Activated T-helper 2 cell treated with anti-CD3 and anti-CD28 coated beads, Interferon-gamma antibody, Interleukin-2, Interleukin-4, amounts not matched to agents 10 μg/mL and 5 μg/mL and 100 μg/mL, durations not matched to agents 14 hours and 24 hours and 36 hours (primary cell): Measurements from ENCODE around the gene FILIP1. TPM values are rescaled to one million over a fixed set of nuclear protein-coding genes. Genes with fewer than 3 reads are reported as not detected.

Experiments used
- DNase-seq: peaks from one replicate; pipeline ENCODE4 v3.0.0; 2021; ENCODE audit warnings: low spot score
- H3K27ac Mint-ChIP-seq: one replicate; pipeline ENCODE4 v1.8.0; 2021; ENCODE audit warnings: mixed read lengths
- H3K27me3 Mint-ChIP-seq: one replicate; pipeline ENCODE4 v1.8.0; 2021; ENCODE audit warnings: low read depth, mixed read lengths
- H3K36me3 Mint-ChIP-seq: one replicate; pipeline ENCODE4 v1.8.0; 2021; ENCODE audit warnings: low read depth, mixed read lengths
- H3K4me1 Mint-ChIP-seq: one replicate; pipeline ENCODE4 v1.8.0; 2021; ENCODE audit warnings: low read depth, mixed read lengths
- H3K4me3 Mint-ChIP-seq: one replicate; pipeline ENCODE4 v1.8.0; 2021; ENCODE audit warnings: low read depth, mild to moderate bottlenecking, moderate library complexity, mixed read lengths
- H3K9me3 Mint-ChIP-seq: one replicate; pipeline ENCODE4 v1.8.0; 2021; ENCODE audit warnings: mixed read lengths
- intact Hi-C: fragments of 100-400 bp; cut with micrococcal nuclease; formaldehyde crosslinking; loops from one replicate; pipeline ENCODE4 v1.15.1; 2023
- total RNA-seq: library from RNA; stranded (reverse); gene quantifications from 2 replicates; pipeline ENCODE4 v1.2.3, GENCODE V29; 2022

FILIP1 gene
- total RNA-seq, 1 donor from 2014 or later, result not detected

DNA sequence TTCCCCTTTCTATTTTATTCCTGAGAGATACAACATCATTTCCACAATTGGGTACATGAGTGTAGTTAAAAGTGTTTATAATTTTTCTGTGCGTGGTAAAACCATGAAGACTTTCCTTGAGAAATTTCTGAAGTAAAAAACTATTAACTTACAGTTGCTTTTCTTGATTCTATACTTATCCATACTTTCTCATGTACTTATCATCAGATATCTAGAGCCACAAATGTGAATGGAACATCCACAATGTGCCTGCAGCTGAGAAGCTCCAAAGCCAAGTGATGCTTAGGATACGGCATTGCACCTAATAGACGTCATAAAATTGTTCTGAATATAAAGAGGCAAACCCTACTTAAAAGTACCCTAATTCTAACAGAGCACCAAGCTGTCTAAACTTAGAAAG, 2.9 kb downstream of the FILIP1 start:
- intact Hi-C loops, result no loop called here
- Mint-ChIP-seq H3K4me3 (no peak overlapping the region), H3K4me1 (peaks cover 11% of the 10 kb centered on the region), H3K27me3 (peaks cover 59% of the 10 kb centered on the region), H3K36me3 (no peaks in the 10 kb centered on the region), H3K9me3 (no peaks in the 10 kb centered on the region), H3K27ac (no peak overlapping the region)
- no peak for DNase-seq

DNA sequence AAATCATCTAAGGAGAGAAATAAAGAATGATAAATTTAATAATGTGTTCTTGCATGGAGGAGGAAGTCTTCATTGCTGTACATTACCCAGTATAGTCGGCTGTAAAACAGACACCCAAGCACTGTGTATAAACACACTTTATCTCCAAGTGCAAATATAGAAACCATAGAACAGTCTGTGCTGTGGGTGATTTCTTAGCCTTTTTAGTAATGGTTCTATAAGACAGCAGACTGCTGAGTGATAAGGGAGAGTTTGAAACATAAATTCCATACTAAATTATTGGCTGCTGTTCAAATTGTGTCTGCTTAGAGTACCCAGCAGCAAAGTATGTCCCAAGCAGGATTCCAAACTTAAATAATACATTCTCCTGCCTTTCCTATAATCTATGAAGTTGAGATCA, 4.6 kb downstream of the FILIP1 start:
- H3K27me3 Mint-ChIP-seq, result peaks cover 47% of the 10 kb centered on the region

DNA sequence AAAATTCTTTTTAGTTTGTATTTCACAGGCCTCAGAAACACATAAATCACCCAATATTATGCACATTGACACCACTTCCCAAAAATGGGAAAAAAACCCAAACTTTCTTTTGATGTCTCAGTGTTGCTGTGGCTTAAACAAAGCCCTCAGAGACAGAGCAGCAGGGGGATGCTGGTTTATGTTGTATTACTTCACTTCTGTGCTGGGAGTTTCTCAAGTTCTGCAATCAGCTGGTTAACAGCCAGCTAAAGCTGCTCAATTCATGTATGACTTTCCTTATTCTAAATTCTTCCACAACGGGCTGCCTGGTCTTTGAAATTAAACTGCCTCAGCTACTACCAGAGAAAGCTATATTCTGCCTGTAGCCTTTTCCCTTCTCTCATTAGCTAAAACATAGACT, 5.6 kb downstream of the FILIP1 start:
- H3K36me3 Mint-ChIP-seq, result no peaks in the 10 kb centered on the region
- no peak overlapping the region for H3K27ac Mint-ChIP-seq
- no peaks in the 10 kb centered on the region for H3K9me3 Mint-ChIP-seq
- H3K27me3 Mint-ChIP-seq, result peaks cover 39% of the 10 kb centered on the region
- no peak overlapping the region for H3K4me3 Mint-ChIP-seq
- no peak for DNase-seq
- intact Hi-C loops, result no loop called here
- H3K4me1 Mint-ChIP-seq, result no peaks in the 10 kb centered on the region

More for the DNA sequence above, 4.6 kb downstream of the FILIP1 start:
- no peak for DNase-seq
- Mint-ChIP-seq H3K27ac (no peak overlapping the region), H3K4me3 (no peak overlapping the region), H3K36me3 (no peaks in the 10 kb centered on the region), H3K4me1 (no peaks in the 10 kb centered on the region), H3K9me3 (no peaks in the 10 kb centered on the region)
- intact Hi-C loops, result no loop called here

DNA sequence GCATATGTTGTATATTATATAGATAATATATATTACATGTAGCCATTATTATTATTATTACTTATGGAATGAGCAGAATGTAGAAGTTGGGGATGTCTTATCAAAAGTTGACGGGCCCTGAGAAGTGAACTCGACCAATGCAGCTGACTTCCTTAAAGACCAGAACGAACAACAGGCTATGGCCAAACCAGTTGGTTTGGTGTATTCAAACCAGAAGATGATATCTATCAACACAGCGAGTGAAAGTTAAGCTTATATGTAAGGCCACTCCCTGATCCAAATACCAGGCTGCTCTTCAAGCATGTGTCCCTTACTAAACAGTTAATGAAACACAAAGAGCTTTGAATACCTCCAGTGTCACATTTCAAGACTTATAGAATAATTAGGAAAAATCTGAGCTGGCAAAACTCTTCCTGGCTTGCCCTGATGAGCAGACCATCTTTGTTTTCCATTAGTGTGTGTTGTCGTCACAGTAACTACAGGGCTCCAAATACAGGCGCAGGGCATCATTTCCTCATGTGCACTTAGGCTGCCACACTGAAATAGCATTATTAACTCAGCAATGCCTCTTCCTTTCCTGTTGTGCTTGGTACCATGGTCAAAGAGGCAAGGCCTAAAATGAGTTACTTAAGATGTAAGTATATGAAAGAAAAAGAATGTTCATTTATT, 6.6 kb downstream of the FILIP1 start:
- DNase-seq, result no peak
- Mint-ChIP-seq H3K9me3 (no peaks in the 10 kb centered on the region), H3K27ac (no peak overlapping the region)

DNA sequence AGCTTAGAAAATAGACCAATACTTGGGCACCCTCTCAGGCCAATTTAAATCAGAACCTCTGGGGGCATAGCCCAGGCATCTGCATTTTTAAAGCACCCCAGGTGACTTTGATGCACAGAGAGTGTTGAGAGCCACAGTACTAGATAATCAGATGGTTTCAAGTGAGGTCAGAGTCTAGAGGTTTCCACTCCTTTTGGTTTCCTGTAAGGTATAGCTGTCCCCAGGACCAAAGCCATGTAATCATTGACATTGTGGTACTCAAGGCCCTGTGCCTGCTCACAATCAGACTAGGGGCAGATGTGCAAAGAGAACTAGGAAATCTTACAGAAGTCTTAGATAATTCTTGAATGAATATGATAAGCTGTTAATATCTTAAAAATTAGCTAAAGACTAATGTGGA, 9.1 kb downstream of the FILIP1 start:
- no peak overlapping the region for H3K4me3 Mint-ChIP-seq
- no peaks in the 10 kb centered on the region for H3K36me3 Mint-ChIP-seq
- DNase-seq, result no peak
- H3K27me3 Mint-ChIP-seq, result peaks cover 23% of the 10 kb centered on the region
- no peaks in the 10 kb centered on the region for H3K9me3 Mint-ChIP-seq
- no peaks in the 10 kb centered on the region for H3K4me1 Mint-ChIP-seq
- intact Hi-C loops, result no loop called here
- H3K27ac Mint-ChIP-seq, result no peak overlapping the region

More for the DNA sequence above, 6.6 kb downstream of the FILIP1 start:
- H3K36me3 Mint-ChIP-seq, result no peaks in the 10 kb centered on the region
- H3K27me3 Mint-ChIP-seq, result peaks cover 32% of the 10 kb centered on the region
- intact Hi-C loops, result no loop called here
- H3K4me3 Mint-ChIP-seq, result no peak overlapping the region
- no peaks in the 10 kb centered on the region for H3K4me1 Mint-ChIP-seq

DNA sequence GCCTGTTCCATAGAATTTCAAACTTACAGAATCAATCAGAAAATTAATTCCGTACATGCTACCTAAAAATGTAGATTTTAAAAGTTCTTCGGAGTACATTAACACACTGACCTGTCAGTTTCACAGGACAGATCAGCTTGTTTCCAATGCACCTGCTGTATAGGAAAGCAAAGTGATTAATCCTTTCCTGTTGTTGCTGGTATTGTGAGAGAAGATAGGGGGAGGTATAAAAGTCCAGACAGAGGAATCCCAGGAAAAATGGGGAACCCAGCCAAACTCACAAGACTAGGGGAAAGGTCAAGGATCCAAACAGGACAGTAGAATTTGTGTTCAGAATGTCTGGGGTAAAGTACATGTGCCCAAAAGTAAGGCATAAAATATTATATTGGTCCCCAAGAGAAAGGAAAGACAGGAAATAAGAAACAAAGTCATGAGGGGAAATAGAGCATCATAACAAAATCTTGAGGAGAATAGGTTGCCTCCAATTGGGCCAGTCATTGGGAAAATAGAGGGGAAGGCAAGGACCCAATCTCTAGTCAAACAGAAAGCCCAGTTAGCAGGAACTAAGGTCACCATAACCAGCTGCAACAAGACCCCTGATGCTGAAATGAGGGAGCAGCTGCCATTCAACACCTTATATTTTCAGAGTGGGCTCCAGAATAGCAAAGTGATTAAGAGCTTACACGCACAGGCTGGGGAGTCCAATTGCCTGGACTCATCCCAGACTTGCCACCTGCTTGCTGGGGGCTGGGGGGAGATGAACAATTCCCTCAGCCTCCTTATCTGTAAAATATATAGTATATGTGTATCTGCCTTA, 10.3 kb downstream of the FILIP1 start:
- intact Hi-C loops, result no loop called here
- Mint-ChIP-seq H3K27me3 (peaks cover 20% of the 10 kb centered on the region), H3K4me3 (no peak overlapping the region), H3K27ac (no peak overlapping the region), H3K36me3 (no peaks in the 10 kb centered on the region), H3K9me3 (no peaks in the 10 kb centered on the region), H3K4me1 (no peaks in the 10 kb centered on the region)
- no peak for DNase-seq

DNA sequence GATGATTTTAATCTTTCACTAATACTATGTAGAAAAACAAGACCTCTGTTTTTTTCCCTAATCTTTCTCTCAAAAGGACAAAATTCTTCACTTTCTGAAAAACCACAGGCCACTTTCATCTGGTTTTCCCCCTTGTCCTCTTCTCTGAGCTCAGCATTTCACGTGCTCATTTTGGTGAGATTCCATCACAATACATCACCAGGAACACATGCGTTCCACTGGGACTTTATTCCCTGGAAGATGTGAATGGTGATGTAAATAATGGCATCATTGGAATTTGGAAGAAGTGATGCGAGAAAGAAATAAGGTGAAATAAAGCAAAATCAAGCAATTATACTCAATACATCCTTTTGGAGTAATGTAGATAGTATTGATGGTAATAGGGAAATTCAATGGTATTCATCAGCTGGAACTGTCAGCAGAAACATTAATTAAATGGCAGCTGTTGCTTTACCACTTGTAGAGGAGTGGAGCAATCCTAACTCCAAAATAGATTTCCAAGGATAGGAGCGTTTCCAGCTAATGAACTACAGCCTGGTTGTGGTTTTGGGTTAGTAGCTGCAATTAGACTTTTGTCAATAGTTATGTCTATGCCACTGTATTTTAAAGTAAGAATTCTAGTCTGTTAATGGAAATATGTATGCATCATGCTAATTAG, 11.5 kb downstream of the FILIP1 start:
- Mint-ChIP-seq H3K36me3 (no peaks in the 10 kb centered on the region), H3K27ac (no peak overlapping the region), H3K9me3 (no peaks in the 10 kb centered on the region), H3K27me3 (peaks cover 15% of the 10 kb centered on the region), H3K4me3 (no peak overlapping the region), H3K4me1 (no peaks in the 10 kb centered on the region)
- intact Hi-C loops, result no loop called here
- no peak for DNase-seq

DNA sequence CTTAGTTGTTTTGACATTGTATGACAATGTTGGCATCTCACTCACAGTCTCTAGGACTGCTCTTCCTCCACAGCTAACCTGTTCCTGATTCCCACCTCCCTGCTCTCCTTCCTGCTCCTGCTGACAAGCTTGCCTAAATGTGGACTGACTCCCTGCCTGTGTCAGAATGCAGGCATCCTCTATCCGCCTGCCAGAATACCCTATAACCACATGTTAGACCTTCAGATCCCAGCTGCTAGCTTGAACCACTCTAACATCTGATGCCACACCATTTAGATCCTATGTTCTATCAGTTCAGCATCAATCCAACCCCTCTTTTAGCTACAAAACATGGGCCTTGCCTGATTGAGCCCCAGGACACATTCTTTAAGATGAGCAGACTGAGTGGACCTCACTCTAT, 12.2 kb downstream of the FILIP1 start:
- H3K27ac Mint-ChIP-seq, result no peak overlapping the region
- no peak for DNase-seq
- H3K4me1 Mint-ChIP-seq, result no peaks in the 10 kb centered on the region
- intact Hi-C loops, result no loop called here
- no peaks in the 10 kb centered on the region for H3K9me3 Mint-ChIP-seq
- H3K27me3 Mint-ChIP-seq, result peaks cover 15% of the 10 kb centered on the region
- no peak overlapping the region for H3K4me3 Mint-ChIP-seq
- no peaks in the 10 kb centered on the region for H3K36me3 Mint-ChIP-seq

DNA sequence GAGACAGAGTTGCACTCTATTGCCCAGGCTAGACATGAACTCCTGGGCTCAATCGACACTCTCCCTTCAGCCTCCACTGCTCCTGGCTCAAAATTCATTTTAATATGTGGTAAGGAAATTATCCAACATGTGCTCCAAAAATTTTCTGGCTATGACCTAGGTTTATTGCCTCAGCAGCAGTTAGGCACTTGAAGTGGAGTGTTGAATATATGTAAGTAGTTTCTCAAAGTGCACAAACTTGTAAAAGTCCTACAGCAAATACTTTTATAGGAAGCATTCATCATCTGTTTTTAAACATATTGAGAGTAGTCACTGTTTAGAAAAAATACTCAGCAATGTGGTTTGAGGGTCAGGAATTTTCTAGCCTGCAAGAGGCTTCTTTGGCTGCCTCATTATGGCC, 13.2 kb downstream of the FILIP1 start:
- no peaks in the 10 kb centered on the region for H3K9me3 Mint-ChIP-seq
- no peaks in the 10 kb centered on the region for H3K4me1 Mint-ChIP-seq
- H3K27ac Mint-ChIP-seq, result no peak overlapping the region
- DNase-seq, result no peak
- peaks cover 15% of the 10 kb centered on the region for H3K27me3 Mint-ChIP-seq
- intact Hi-C loops, result no loop called here
- H3K4me3 Mint-ChIP-seq, result no peak overlapping the region
- no peaks in the 10 kb centered on the region for H3K36me3 Mint-ChIP-seq

DNA sequence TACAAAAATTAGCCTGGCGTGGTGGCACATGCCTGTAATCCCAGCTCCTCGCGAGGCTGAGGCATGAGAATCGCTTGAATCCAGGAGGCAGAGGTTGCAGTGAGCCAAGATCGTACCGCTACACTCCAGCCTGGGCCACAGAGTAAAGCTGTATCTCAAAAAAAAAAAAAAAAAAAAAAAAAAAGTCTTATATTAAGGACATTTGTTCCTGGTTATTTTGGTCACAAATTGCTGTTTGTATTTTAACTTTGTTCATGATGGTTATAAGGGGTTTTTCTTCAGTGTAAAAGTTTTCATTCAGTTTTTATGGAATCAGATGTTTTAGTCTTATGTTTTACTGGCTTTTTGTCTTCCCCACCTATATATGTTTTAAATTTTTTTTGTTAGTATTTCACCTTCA, 13.9 kb downstream of the FILIP1 start:
- Mint-ChIP-seq H3K36me3 (no peaks in the 10 kb centered on the region), H3K9me3 (no peaks in the 10 kb centered on the region), H3K27ac (no peak overlapping the region), H3K4me3 (no peak overlapping the region), H3K27me3 (peaks cover 15% of the 10 kb centered on the region), H3K4me1 (no peaks in the 10 kb centered on the region)
- no peak for DNase-seq
- intact Hi-C loops, result no loop called here

DNA sequence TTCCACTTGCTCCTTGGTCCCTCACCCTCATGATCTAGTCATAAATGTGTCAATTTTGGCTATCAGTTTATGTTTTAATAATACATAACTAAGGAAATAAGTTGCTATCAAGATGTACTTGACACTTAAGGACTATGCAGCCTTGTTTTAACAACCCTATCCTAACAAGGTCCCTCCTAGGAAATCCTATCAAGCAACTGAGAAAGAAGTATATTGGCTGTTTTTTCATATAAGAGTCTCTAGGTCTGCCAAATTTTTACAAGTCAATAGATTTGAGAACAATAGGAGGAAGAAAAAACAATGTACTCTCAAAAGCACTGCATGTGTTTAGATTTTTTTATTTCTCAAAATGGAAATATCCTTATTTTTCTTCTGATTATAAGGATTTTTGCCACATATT, 14.7 kb downstream of the FILIP1 start:
- Mint-ChIP-seq H3K27me3 (peaks cover 15% of the 10 kb centered on the region), H3K36me3 (no peaks in the 10 kb centered on the region), H3K4me1 (no peaks in the 10 kb centered on the region), H3K9me3 (no peaks in the 10 kb centered on the region), H3K27ac (no peak overlapping the region), H3K4me3 (no peak overlapping the region)
- no peak for DNase-seq
- intact Hi-C loops, result no loop called here

DNA sequence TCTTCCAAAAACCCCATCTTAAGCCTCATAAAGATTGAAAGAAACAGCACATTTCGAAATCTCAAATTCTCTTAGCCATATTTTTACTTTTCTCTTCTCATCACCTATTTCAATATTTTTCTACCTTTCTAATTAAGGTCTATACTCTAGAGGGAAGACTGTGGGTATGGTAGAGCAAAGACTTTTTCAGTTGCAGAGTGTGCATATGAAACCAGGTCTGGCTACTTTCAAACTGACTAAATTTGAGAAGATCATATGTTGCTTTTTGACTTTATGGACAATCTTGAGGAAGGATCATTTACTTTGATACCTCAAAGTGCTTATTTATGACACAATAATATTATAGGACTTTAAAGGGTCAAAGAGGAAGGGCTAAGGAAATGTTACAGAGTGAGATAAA, 20.7 kb downstream of the FILIP1 start:
- Mint-ChIP-seq H3K4me3 (no peak overlapping the region), H3K27me3 (peaks cover 12% of the 10 kb centered on the region), H3K4me1 (no peaks in the 10 kb centered on the region), H3K36me3 (no peaks in the 10 kb centered on the region), H3K27ac (no peak overlapping the region), H3K9me3 (no peaks in the 10 kb centered on the region)
- intact Hi-C loops, result no loop called here
- no peak for DNase-seq

DNA sequence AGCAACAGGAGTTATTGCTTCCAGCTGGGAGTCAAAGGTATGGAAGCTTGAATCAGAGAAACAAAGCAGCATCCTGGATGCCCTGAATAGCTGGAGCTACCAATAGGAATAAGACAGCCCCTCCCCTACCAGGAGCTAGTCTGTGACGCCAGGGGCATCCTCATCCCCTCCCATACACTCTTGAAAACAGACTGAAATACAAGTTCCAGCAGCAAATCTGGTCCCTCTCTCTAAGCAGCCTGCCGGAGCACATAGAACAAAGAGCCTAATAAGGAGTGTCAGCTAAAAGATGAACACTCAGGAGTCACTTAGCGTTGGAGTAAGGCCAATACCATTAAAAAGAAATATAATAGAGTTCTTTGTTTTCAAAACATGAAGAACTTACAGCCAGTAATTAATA, 25.6 kb downstream of the FILIP1 start:
- intact Hi-C loops, result no loop called here
- peaks cover 9% of the 10 kb centered on the region for H3K27me3 Mint-ChIP-seq
- H3K9me3 Mint-ChIP-seq, result no peaks in the 10 kb centered on the region
- no peak overlapping the region for H3K4me3 Mint-ChIP-seq
- no peak overlapping the region for H3K27ac Mint-ChIP-seq
- DNase-seq, result no peak
- H3K4me1 Mint-ChIP-seq, result no peaks in the 10 kb centered on the region
- H3K36me3 Mint-ChIP-seq, result no peaks in the 10 kb centered on the region
